GM10248 (cell line): ENCODE data around the gene PHF3.
"Not testable (repeated sequence)": the region's sequence is repeated elsewhere in the genome, so short reads cannot be mapped to it uniquely, and the experiment has no call there.

ENCODE experiments used
- CTCF ChIA-PET: fragments of 300-600 bp; sonication (Branson Sonifier 250); formaldehyde crosslinking; extraction: SDS; loops from one replicate; lab custom pipeline; 2021; ENCODE audit warnings: antibody characterized with exemption; lab: Yijun Ruan, JAX
- POLR2A ChIA-PET: fragments of 350-650 bp; sonication (Branson Sonifier 250); formaldehyde crosslinking; extraction: SDS; loops from one replicate; lab custom pipeline; 2020; ENCODE audit warnings: antibody characterized with exemption; lab: Yijun Ruan, JAX
- DNase-seq: peaks from one replicate; pipeline ENCODE4 v3.0.0; 2012; ENCODE audit errors: extremely low spot score
- CTCF ChIP-seq: IDR thresholded peaks from 2 replicates; pipeline ENCODE4 v1.5.1; 2012; ENCODE audit warnings: mild to moderate bottlenecking, low read depth; ENCODE audit errors: extremely low read depth, missing control alignments, control extremely low read depth

Gene PHF3

GRCh38 chr6:63724721-63725120 is 89.1 kb downstream of the PHF3 start:
- CTCF ChIA-PET: interaction anchor here (1.8 kb wide), 1 partner anchor 17 kb away, joined by 4 read pairs; no protein-coding TSS in a partner anchor

GRCh38 chr6:63730311-63730710 is 94.7 kb downstream of the PHF3 start:
- POLR2A ChIA-PET: no interaction called here
- CTCF ChIA-PET: no interaction called here
- DNase-seq: no peak
- TF ChIP-seq CTCF: no peak

More at GRCh38 chr6:63724721-63725120, 89.1 kb downstream of the PHF3 start:
- no peak for DNase-seq
- TF ChIP-seq CTCF: no peak
- POLR2A ChIA-PET: no interaction called here

- ChIA-PET CTCF (interaction anchor here (0.9 to 1.3 kb wide), 3 partner anchors 8 to 70 kb away, joined by 3 to 4 read pairs (median 3); no protein-coding TSS in a partner anchor), POLR2A (no interaction called here)
- TF ChIP-seq CTCF: no peak
- no peak for DNase-seq
These were observed 96.3 kb downstream of the PHF3 start for GRCh38 chr6:63731930-63732329.

GRCh38 chr6:63732336-63732735 is 96.7 kb downstream of the PHF3 start:
- DNase-seq: no peak
- ChIA-PET CTCF (interaction anchor here (0.9 to 1.3 kb wide), 3 partner anchors 8 to 70 kb away, joined by 3 to 4 read pairs (median 3); no protein-coding TSS in a partner anchor), POLR2A (no interaction called here)
- TF ChIP-seq CTCF: no peak

GRCh38 chr6:63734923-63735322 is 99.3 kb downstream of the PHF3 start:
- ChIA-PET CTCF (interaction anchor here (0.9 to 1.5 kb wide), 2 partner anchors 12 to 161 kb away, joined by 4 to 6 read pairs; no protein-coding TSS in a partner anchor), POLR2A (no interaction called here)
- no peak for DNase-seq
- no peak for TF ChIP-seq CTCF

GRCh38 chr6:63738190-63738589 is 102.6 kb downstream of the PHF3 start:
- POLR2A ChIA-PET, CTCF ChIA-PET, DNase-seq: not testable (repeated sequence)

- no peak for TF ChIP-seq CTCF
- ChIA-PET POLR2A (no interaction called here), CTCF (interaction anchor here (0.8 to 0.9 kb wide), 2 partner anchors 9 to 25 kb away, joined by 3 read pairs; no protein-coding TSS in a partner anchor)
These were observed 103.6 kb downstream of the PHF3 start for GRCh38 chr6:63739094-63739687.

More at GRCh38 chr6:63739094-63739687, 103.6 kb downstream of the PHF3 start:
- no peak for DNase-seq
